Renal cortical epithelial cell (primary cell): ENCODE results near the gene AP4E1. TPM values are rescaled to one million over a fixed set of nuclear protein-coding genes. Genes with fewer than 3 reads are reported as not detected.
A peak's percentile ranks its signal among the peaks of the same experiment; 100 is the strongest.
"Not testable (repeated sequence)": the region's sequence is repeated elsewhere in the genome, so short reads cannot be mapped to it uniquely, and the experiment has no call there.

Source experiments
- DNase-seq: peaks from one replicate; pipeline ENCODE4 v3.0.0-alpha.2; 2011; ENCODE audit warnings: low read depth
- total RNA-seq: library from RNA; depleted of rRNA; stranded (reverse); fragments of >200 nt; gene quantifications from 2 replicates; pipeline ENCODE4 v1.2.3, GENCODE V29; 2014

Gene AP4E1
- total RNA-seq, 1 donor from 2014 or later, result 18.8 TPM

DNA sequence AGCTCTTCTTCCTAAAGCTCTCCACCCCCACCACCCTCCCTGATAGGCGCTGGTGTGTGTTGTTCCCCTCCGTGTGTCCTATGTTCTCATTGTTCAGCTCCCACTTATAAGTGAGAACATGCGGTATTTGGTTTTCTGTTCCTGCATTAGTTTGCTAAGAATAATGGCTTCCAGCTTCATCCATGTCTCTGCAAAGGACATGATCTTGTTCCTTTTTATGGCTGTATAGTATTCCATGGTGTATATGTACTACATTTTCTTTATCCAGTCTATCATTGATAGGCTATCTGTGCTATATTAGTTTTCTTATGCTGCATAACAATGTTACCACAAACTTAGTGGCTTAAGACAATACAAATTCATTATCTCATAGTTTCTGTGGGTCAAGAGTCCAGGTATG is 42.3 kb downstream of the AP4E1 start:
- not testable (repeated sequence) for DNase-seq

DNA sequence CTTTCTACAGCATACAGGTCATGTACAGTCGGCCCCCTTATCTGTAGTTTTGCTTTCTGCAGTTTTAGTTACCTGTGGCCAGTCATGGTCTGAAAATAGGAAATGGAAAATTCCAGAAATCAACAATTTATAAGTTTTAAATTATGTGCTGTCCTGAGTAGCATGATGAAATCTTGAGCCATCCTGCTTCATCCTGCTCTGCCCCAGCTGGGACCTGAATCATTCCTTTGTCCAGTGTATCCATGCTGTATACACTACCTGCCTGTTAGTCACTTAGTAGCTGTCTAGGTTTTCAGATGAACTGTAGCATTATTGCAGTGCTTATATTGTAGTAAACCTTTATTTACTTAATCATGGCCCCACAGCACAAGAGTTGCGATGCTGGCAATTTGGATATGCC is 44.8 kb downstream of the AP4E1 start:
- peak; percentile 44 for DNase-seq

DNA sequence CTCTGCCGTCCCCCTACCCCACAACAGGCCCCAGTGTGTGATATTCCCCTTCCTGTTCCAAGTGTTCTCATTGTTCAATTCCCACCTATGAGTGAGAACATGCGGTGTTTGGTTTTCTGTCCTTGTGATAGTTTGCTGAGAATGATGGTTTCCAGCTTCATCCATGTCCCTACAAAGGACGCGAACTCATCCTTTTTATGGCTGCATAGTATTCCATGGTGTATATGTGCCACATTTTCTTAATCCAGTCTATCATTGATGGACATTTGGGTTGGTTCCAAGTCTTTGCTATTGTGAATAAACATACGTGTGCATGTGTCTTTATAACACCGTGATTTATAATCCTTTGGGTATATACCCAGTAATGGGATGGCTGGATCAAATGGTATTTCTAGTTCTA is 46.4 kb downstream of the AP4E1 start:
- not testable (repeated sequence) for DNase-seq

DNA sequence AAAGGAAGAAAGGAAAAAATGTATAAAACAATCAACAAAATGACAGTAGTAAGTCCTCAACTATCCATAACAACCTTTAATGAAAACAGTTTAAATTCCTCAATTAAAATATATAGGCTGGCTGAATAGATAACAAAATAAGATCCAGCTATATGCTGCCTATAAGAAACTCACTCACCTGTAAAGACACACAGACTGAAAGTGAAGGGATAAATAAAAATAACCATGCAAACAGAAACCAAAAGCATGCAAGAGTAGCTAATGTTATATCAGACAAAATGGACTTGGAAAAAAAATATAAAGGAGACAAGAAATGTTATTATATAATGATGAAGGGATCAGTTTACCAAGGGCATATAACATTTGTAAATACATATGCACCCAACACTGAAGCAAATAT is 51.2 kb downstream of the AP4E1 start:
- no peak for DNase-seq

GRCh38 chr15:50964075-50964474 is 55.6 kb downstream of the AP4E1 start:
- DNase-seq, result no peak

DNA sequence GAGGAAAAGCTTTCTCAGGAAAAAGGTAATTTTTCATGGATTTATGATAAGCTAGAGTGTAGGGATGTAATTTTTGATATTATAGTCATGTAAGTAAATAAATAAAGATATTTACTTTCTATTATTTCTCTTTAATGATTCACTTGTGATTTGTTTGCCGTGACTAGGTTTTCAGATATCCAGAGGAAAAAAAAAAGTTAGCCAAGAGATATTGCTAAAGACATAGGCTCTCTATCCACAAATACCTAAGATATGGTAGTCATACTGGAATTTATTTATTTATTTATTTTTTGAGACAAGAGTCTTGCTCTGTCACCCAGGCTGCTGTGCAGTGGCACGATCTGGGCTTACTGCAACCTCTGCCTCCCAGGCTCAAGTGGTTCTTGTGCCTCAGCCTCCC is 59.9 kb downstream of the AP4E1 start:
- no peak for DNase-seq

- no peak for DNase-seq
Observed at GRCh38 chr15:50970524-50970923, 62.0 kb downstream of the AP4E1 start.

GRCh38 chr15:50971115-50971514 is 62.6 kb downstream of the AP4E1 start:
- no peak for DNase-seq

- no peak for DNase-seq
Observed at GRCh38 chr15:50971542-50971941, 63.1 kb downstream of the AP4E1 start.

- DNase-seq, result no peak
Observed at GRCh38 chr15:50973605-50974004, 65.1 kb downstream of the AP4E1 start.

DNA sequence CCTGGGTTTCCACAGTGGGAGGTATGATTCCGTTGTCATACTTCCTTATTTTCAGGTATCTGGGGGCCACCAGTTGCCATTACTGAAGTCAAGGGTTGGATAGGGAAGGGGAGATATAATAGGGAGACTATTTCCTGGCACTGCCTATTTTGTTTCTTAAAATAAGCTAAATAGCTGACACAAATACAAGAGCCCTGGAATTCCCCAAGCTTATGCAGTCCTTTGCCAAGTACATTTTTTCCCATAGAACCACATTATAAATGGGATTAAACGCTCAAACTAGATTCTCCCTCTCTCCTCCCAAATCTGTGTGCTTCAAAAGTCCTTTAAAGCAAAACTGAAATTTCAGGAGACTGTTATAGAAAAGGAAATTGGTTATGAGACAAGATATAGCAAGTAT is 68.7 kb downstream of the AP4E1 start:
- no peak for DNase-seq

GRCh38 chr15:50978580-50978979 is 70.1 kb downstream of the AP4E1 start:
- DNase-seq, result no peak

- peak; percentile 5 for DNase-seq
Observed at GRCh38 chr15:50979041-50979440, 70.6 kb downstream of the AP4E1 start.

GRCh38 chr15:50993598-50993997 is 85.1 kb downstream of the AP4E1 start:
- peak; percentile 12 for DNase-seq

GRCh38 chr15:50996641-50997040 is 88.2 kb downstream of the AP4E1 start:
- peak; percentile 28 for DNase-seq

DNA sequence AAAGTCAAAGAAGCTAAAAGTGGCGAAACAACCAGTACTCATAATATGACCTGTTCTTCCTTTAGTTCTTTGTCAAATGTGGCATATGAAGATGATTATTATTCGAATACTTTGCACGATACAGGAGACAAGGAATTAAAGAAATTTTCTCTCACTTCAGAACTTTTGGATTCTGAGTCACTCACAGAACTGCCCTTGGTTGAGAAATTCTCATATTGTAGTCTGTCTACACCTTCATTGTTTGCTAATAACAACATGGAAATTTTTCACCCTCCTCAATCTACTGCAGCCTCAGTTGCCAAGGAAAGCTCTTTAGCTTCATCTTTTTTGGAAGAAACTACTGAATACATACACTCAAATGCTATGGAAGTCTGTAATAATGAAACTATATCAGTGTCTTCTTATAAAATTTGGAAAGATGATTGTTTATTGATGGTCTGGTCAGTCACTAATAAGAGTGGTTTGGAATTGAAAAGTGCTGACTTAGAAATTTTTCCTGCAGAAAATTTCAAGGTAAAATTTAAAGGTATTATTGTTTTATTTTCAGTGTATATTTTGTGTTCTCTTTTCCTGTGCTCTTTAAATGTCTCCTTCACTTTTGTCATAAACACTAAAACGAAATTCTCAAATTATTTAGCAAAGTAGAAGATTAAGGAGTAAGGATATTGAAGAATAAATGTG is 89.0 kb downstream of the AP4E1 start:
- DNase-seq, result no peak

- peak; percentile 17 for DNase-seq
Observed at GRCh38 chr15:51004103-51004551, 95.6 kb downstream of the AP4E1 start.

- no peak for DNase-seq
Observed at GRCh38 chr15:51006336-51006985, 98.0 kb downstream of the AP4E1 start.

GRCh38 chr15:51007131-51007666 is 98.7 kb downstream of the AP4E1 start:
- DNase-seq, result no peak

- DNase-seq, result no peak
Observed at GRCh38 chr15:51011212-51011611, 102.7 kb downstream of the AP4E1 start.

DNA sequence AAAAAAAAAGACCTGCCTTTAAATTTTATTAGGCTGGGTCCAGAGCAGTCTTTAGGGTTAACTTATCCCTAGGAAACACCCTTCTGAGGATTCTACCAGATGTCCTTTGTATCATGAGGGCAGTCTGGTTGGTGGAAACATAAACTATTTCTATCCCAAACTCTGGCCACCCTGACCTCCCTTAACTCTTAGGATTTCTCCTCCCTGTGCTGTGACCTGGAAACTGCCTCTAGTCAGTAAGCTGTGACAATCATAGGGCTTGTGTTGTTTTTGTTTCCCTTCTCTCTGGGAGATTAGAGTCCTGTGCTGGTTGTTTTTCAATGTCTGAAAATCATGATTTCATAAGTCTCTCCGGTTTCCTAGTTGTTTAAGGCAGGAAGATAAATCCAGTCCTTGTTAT is 108.1 kb downstream of the AP4E1 start:
- no peak for DNase-seq

DNA sequence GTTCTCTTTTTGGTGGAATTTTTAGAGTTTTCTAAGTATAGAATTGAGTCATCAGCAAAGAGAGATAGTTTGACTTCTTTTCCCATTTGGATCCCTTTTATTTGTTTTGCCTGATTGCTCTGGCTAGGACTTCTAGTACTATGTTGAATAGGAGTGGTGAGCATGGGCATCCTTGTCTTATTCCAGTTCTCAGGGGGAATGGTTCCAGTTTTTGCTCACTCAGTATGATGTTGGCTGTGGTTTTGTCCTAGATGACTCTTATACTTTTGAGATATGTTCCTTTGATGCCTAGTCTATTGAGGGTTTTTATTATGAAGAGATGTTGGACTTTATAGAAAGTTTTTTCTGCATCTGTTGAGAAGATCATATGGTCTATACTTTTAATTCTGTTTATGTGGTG is 113.7 kb downstream of the AP4E1 start:
- no peak for DNase-seq

GRCh38 chr15:51023499-51023898 is 115.0 kb downstream of the AP4E1 start:
- DNase-seq, result no peak
